ENCODE measurements around the gene CREB1. TPM values are rescaled to one million over a fixed set of nuclear protein-coding genes. Genes with fewer than 3 reads are reported as not detected.

Gene CREB1
- total and polyA plus RNA-seq, 4 donors, result 5.4 to 79.6 (median 35.1) TPM

- no peaks in the 10 kb centered on the region for H3K36me3 ChIP-seq (ENCODE audit: control insufficient read depth in 4 of 4, insufficient read depth in 4 of 4, low read length in 4 of 4)
- 83 to 93% methylated on average over 3 of the region's 3 CpGs for WGBS, 2 donors
Measured at GRCh38 chr2:207512356-207512755, 17.4 kb upstream of the CREB1 start.

GRCh38 chr2:207513551-207514257, 16.1 kb upstream of the CREB1 start:
- no peak for TF ChIP-seq CTCF (IDR thresholded peaks at IDR 0.05; ENCODE audit: control extremely low read depth, extremely low read depth)
- H3K27me3 ChIP-seq (ENCODE audit: control insufficient read depth in 3 of 3, insufficient read depth in 3 of 3, low read length in 2 of 3), result no peaks in the 10 kb centered on the region
- H3K27ac ChIP-seq (ENCODE audit: low read depth in 1 of 2, low read length in 1 of 2), result peak overlapping the region in 1 of 2 donors; percentile 31
- ATAC-seq (ENCODE audit: insufficient read depth, low FRiP score) (peak; percentile 76), DNase-seq (no peak)
- H3K4me1 ChIP-seq (ENCODE audit: control insufficient read depth in 5 of 5, insufficient read depth in 5 of 5, low read length in 5 of 5), result no peaks in the 10 kb centered on the region
- H3K36me3 ChIP-seq (ENCODE audit: control insufficient read depth in 4 of 4, insufficient read depth in 4 of 4, low read length in 4 of 4), result no peaks in the 10 kb centered on the region
- no peak overlapping the region for H3K4me3 ChIP-seq
- WGBS, 2 donors, result 65 to 79% methylated on average over 7 of the region's 7 CpGs
- no peaks in the 10 kb centered on the region for H3K9me3 ChIP-seq (ENCODE audit: control insufficient read depth in 4 of 4, insufficient read depth in 3 of 4, low read length in 3 of 4)
- no peak overlapping the region for H3K9ac ChIP-seq (ENCODE audit: insufficient read depth in 1 of 2, low read length in 2 of 2)

More at GRCh38 chr2:207512356-207512755, 17.4 kb upstream of the CREB1 start:
- no peak for TF ChIP-seq CTCF (IDR thresholded peaks at IDR 0.05; ENCODE audit: control extremely low read depth, extremely low read depth)
- Histone ChIP-seq H3K27ac (ENCODE audit: low read depth in 1 of 2, low read length in 1 of 2) (no peak overlapping the region), H3K4me3 (no peak overlapping the region), H3K4me1 (ENCODE audit: control insufficient read depth in 5 of 5, insufficient read depth in 5 of 5, low read length in 5 of 5) (no peaks in the 10 kb centered on the region), H3K27me3 (ENCODE audit: control insufficient read depth in 3 of 3, insufficient read depth in 3 of 3, low read length in 2 of 3) (no peaks in the 10 kb centered on the region), H3K9ac (ENCODE audit: insufficient read depth in 1 of 2, low read length in 2 of 2) (no peak overlapping the region), H3K9me3 (ENCODE audit: control insufficient read depth in 4 of 4, insufficient read depth in 3 of 4, low read length in 3 of 4) (no peaks in the 10 kb centered on the region)
- DNase-seq (no peak), ATAC-seq (ENCODE audit: insufficient read depth, low FRiP score) (no peak)

- H3K36me3 ChIP-seq (ENCODE audit: control insufficient read depth in 4 of 4, insufficient read depth in 4 of 4, low read length in 4 of 4), result no peaks in the 10 kb centered on the region
- ATAC-seq (ENCODE audit: insufficient read depth, low FRiP score) (no peak), DNase-seq (no peak)
- H3K9ac ChIP-seq (ENCODE audit: insufficient read depth in 1 of 2, low read length in 2 of 2), result no peak overlapping the region
- 86 to 91% methylated on average over 2 of the region's 2 CpGs for WGBS, 2 donors
- H3K27ac ChIP-seq (ENCODE audit: low read depth in 1 of 2, low read length in 1 of 2), result no peak overlapping the region
- no peak for TF ChIP-seq CTCF (IDR thresholded peaks at IDR 0.05; ENCODE audit: control extremely low read depth, extremely low read depth)
- H3K27me3 ChIP-seq (ENCODE audit: control insufficient read depth in 3 of 3, insufficient read depth in 3 of 3, low read length in 2 of 3), result no peaks in the 10 kb centered on the region
- H3K9me3 ChIP-seq (ENCODE audit: control insufficient read depth in 4 of 4, insufficient read depth in 3 of 4, low read length in 3 of 4), result no peaks in the 10 kb centered on the region
- H3K4me3 ChIP-seq, result no peak overlapping the region
- H3K4me1 ChIP-seq (ENCODE audit: control insufficient read depth in 5 of 5, insufficient read depth in 5 of 5, low read length in 5 of 5), result no peaks in the 10 kb centered on the region
Measured at GRCh38 chr2:207514451-207514850, 15.3 kb upstream of the CREB1 start.

- Histone ChIP-seq H3K4me3 (no peak overlapping the region), H3K27me3 (ENCODE audit: control insufficient read depth in 3 of 3, insufficient read depth in 3 of 3, low read length in 2 of 3) (no peaks in the 10 kb centered on the region), H3K27ac (ENCODE audit: low read depth in 1 of 2, low read length in 1 of 2) (no peak overlapping the region), H3K9ac (ENCODE audit: insufficient read depth in 1 of 2, low read length in 2 of 2) (no peak overlapping the region), H3K36me3 (ENCODE audit: control insufficient read depth in 4 of 4, insufficient read depth in 4 of 4, low read length in 4 of 4) (no peaks in the 10 kb centered on the region), H3K4me1 (ENCODE audit: control insufficient read depth in 5 of 5, insufficient read depth in 5 of 5, low read length in 5 of 5) (no peaks in the 10 kb centered on the region), H3K9me3 (ENCODE audit: control insufficient read depth in 4 of 4, insufficient read depth in 3 of 4, low read length in 3 of 4) (no peaks in the 10 kb centered on the region)
- TF ChIP-seq CTCF (IDR thresholded peaks at IDR 0.05; ENCODE audit: control extremely low read depth, extremely low read depth), result no peak
- no peak for DNase-seq
- ATAC-seq (ENCODE audit: insufficient read depth, low FRiP score), result no peak
- 95 to 98% methylated on average over 3 of the region's 3 CpGs for WGBS, 2 donors
Measured at GRCh38 chr2:207515671-207516070, 14.1 kb upstream of the CREB1 start.
